ENCODE measurements around the gene PRKAR1B.

DNA sequence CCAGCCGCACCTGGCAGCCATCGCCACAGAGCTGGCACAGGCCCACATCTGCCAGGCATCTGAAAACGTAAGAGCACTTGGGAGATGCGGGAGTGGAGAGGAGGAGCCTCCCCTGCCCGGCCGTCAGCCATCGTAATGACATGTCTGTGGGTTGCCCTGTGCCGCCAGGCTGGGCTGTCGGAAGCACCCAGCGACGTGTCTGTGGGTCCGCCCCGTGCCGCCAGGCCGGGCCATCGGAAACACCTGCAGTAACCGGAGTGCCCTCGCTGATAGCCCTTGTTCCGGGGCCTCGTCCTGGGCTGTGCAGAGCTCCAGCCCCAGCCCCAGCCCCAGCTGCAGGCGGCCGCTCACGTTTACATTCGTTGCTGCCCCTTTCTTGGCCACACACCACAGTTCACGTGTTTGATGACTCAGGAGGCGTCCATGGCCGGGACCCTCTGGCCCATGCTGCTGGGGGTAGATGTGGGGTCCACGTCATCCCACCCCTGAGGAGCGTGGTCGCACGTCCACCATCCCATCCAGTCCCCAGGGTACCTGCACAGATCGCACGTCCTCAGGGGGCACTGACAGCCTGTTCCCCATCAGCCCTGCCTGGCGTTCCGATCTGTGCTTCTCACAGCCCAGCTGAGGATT lies 30.0 kb upstream of the PRKAR1B start:
- TF ChIP-seq, protein P1, sequence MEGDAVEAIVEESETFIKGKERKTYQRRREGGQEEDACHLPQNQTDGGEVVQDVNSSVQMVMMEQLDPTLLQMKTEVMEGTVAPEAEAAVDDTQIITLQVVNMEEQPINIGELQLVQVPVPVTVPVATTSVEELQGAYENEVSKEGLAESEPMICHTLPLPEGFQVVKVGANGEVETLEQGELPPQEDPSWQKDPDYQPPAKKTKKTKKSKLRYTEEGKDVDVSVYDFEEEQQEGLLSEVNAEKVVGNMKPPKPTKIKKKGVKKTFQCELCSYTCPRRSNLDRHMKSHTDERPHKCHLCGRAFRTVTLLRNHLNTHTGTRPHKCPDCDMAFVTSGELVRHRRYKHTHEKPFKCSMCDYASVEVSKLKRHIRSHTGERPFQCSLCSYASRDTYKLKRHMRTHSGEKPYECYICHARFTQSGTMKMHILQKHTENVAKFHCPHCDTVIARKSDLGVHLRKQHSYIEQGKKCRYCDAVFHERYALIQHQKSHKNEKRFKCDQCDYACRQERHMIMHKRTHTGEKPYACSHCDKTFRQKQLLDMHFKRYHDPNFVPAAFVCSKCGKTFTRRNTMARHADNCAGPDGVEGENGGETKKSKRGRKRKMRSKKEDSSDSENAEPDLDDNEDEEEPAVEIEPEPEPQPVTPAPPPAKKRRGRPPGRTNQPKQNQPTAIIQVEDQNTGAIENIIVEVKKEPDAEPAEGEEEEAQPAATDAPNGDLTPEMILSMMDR (IDR thresholded peaks at IDR 0.05), result no peak
- TF ChIP-seq POLR2A (IDR thresholded peaks at IDR 0.05), result no peak

Measured in thyroid gland (tissue), 4 donors.